K562 (cell line): ENCODE measurements around the gene ALG14. TPM values are rescaled to one million over a fixed set of nuclear protein-coding genes. Genes with fewer than 3 reads are reported as not detected.
"Not testable (repeated sequence)": the region's sequence is repeated elsewhere in the genome, so short reads cannot be mapped to it uniquely, and the experiment has no call there.

Source experiments
- ATAC-seq: fragments of 200-7000 bp; cut with Tn5 transposase; 3 replicates; pipeline ENCODE4 v1.9.1; 2020; ENCODE audit warnings: moderate library complexity
- BruUV-seq: library from RNA; stranded (reverse); fragments of 400-500 nt; replicated peaks from 2 replicates; lab custom pipeline; 2021; lab: Mats Ljungman, UMichigan
- CTCF ChIA-PET: fragments of 300-600 bp; formaldehyde crosslinking; extraction: SDS; loops from one replicate; lab custom pipeline; 2021; ENCODE audit warnings: low intra/inter-chr PET ratio; lab: Yijun Ruan, JAX
- POLR2A ChIA-PET: fragments of 300-600, 350-650 bp; sonication (Branson Sonifier 250); formaldehyde crosslinking; extraction: SDS; loops from one replicate; lab custom pipeline; 2021; ENCODE audit warnings: antibody characterized with exemption, inconsistent platforms; lab: Yijun Ruan, JAX
- DNase-seq, 4 experiments: peaks; one replicate each; pipeline versions ENCODE4 v3.0.0 to v3.0.0-alpha.2; 2011 to 2018; ENCODE audit warnings: low spot score in 3 of 4, mixed read lengths in 3 of 4; ENCODE audit errors: extremely low read depth in 1 of 4
- FAIRE-seq: peaks from 2 replicates; lab custom pipeline; 2011; peaks lifted over from hg19 to GRCh38; lab: Jason Lieb, UNC
- H2AFZ ChIP-seq: 2 replicates; pipeline ENCODE4 v1.6.0; 2011; ENCODE audit warnings: low read depth, low read length, control low read depth, inconsistent platforms
- H3K27ac ChIP-seq: fragments of 200-600 bp; 3 replicates; pipeline ENCODE4 v1.8.0; 2011; ENCODE audit warnings: low read depth, mild to moderate bottlenecking, control low read depth, inconsistent platforms, low read length, moderate library complexity, mixed read lengths; ENCODE audit errors: extremely low read depth
- H3K27me3 ChIP-seq, 2 experiments: fragments of 300-600 bp in 1 of 2; 2 replicates in 1 of 2; 3 replicates in 1 of 2; pipeline versions ENCODE4 v1.6.0 to v1.8.0; 2011; ENCODE audit warnings: inconsistent platforms in 2 of 2, low read length in 2 of 2, mild to moderate bottlenecking in 1 of 2, mixed read lengths in 1 of 2, moderate library complexity in 1 of 2; ENCODE audit not compliant: control insufficient read depth in 2 of 2, insufficient read depth in 2 of 2
- H3K36me3 ChIP-seq: fragments of 300-600 bp; 3 replicates; pipeline ENCODE4 v1.8.0; 2011; ENCODE audit warnings: mild to moderate bottlenecking, low read length, inconsistent platforms; ENCODE audit not compliant: control insufficient read depth, insufficient read depth
- H3K4me1 ChIP-seq, 2 experiments: fragments of 200-600 bp in 1 of 2; replicated peaks in 1 of 2; 2 replicates in 1 of 2; 3 replicates in 1 of 2; pipeline versions ENCODE4 v1.5.1 to v1.8.0; 2011; ENCODE audit warnings: inconsistent platforms in 2 of 2, low read length in 2 of 2, mild to moderate bottlenecking in 1 of 2, mixed read lengths in 1 of 2, moderate library complexity in 1 of 2; ENCODE audit not compliant: control insufficient read depth in 2 of 2, insufficient read depth in 2 of 2
- H3K4me2 ChIP-seq: 2 replicates; pipeline ENCODE4 v1.6.1; 2011; ENCODE audit warnings: low read length, control low read depth, inconsistent platforms, mixed read lengths; ENCODE audit not compliant: insufficient read depth
- H3K4me3 ChIP-seq: fragments of 200-600 bp; sonication (generic), shearing (Covaris generic); 2 replicates; pipeline ENCODE4 v1.5.1; 2016; ENCODE audit warnings: control low read depth, inconsistent platforms
- H3K79me2 ChIP-seq: fragments of 200-600 bp; 3 replicates; pipeline ENCODE4 v1.8.0; 2011; ENCODE audit warnings: low read length, inconsistent platforms; ENCODE audit not compliant: control insufficient read depth, insufficient read depth
- H3K9ac ChIP-seq, 2 experiments: 2 replicates each; pipeline versions ENCODE4 v1.6.0 to v1.6.1; 2011; ENCODE audit warnings: low read depth in 2 of 2, low read length in 2 of 2, control low read depth in 1 of 2, inconsistent platforms in 1 of 2, mild to moderate bottlenecking in 1 of 2, mixed read lengths in 1 of 2; ENCODE audit not compliant: insufficient read depth in 1 of 2
- H3K9me1 ChIP-seq: one replicate; pipeline ENCODE4 v1.6.0; 2011; ENCODE audit warnings: inconsistent platforms, mild to moderate bottlenecking, low read length, moderate library complexity; ENCODE audit not compliant: control insufficient read depth, insufficient read depth
- H3K9me3 ChIP-seq: replicated peaks from 2 replicates; pipeline ENCODE4 v1.5.1; 2011; ENCODE audit warnings: low read depth, low read length, inconsistent platforms; ENCODE audit not compliant: control insufficient read depth, insufficient read depth
- H4K20me1 ChIP-seq: replicated peaks from 2 replicates; pipeline ENCODE4 v1.6.1; 2011; ENCODE audit warnings: low read length, inconsistent platforms, mixed read lengths; ENCODE audit not compliant: control insufficient read depth, insufficient read depth
- KDM1A ChIP-seq, 2 experiments: fragments of 450-650 bp; IDR thresholded peaks; 2 replicates each; pipeline ENCODE4 v1.6.1; 2016; ENCODE audit warnings: mild to moderate bottlenecking in 2 of 2
- WGBS: fragments of 100-300 bp; shearing (Covaris generic); methylation state at CpG from one replicate; pipeline ENCODE4 v1.1.6; 2016; ENCODE audit warnings: low coverage, mixed read lengths; ENCODE audit not compliant: insufficient coverage; ENCODE audit errors: missing lambda C conversion rate; 5-methylcytosine and 5-hydroxymethylcytosine counted together
- in situ Hi-C: fragments of 300-500 bp; cut with MboI; formaldehyde crosslinking; loops from 4 replicates; pipeline ENCODE4 v1.15.0; 2018; ENCODE audit warnings: inconsistent platforms, mixed read lengths
- intact Hi-C: fragments of 100-400 bp; cut with micrococcal nuclease; formaldehyde crosslinking; loops from 2 replicates; pipeline ENCODE4 v1.14.2; 2022
- polyA plus RNA-seq, 8 experiments: library from polyadenylated mRNA; depleted of rRNA in 4 of 8; stranded (reverse) in 5 of 8; unstranded in 3 of 8; fragments of >200 nt; fragmentation: Nextera tagmentation in 2 of 8; fragmentation: Illumina TruSeq in 1 of 8; extraction: Ambion mirVana in 2 of 8; extraction: Trizol in 1 of 8; gene quantifications; 2 replicates each; pipeline versions ENCODE4 v1.2.1 to v1.2.3, GENCODE V29; 2011 to 2014; ENCODE audit warnings: inconsistent platforms in 1 of 8, missing spikeins in 1 of 8
- total RNA-seq, 7 experiments: library from RNA; depleted of rRNA in 6 of 7; stranded (reverse); fragments of >200 nt in 6 of 7; fragmentation: Illumina TruSeq in 2 of 7; extraction: Trizol in 2 of 7; gene quantifications; 2 replicates each; pipeline versions ENCODE4 v1.2.1 to v1.2.3, GENCODE V29; 2011 to 2021; ENCODE audit warnings: low replicate concordance in 1 of 7
- TF ChIP-seq, protein P1 (sequence below): sonication (generic); formaldehyde crosslinking; IDR thresholded peaks from 2 replicates; pipeline ENCODE4 v1.8.1; 2023; ENCODE audit warnings: mild to moderate bottlenecking, missing genetic modification reagents

Gene ALG14
- total and polyA plus RNA-seq, 9 of the 15 experiments (the other 6 are each of a cell fraction or from before 2014, with no cell fraction given), result 2.8 to 16.2 (median 4.9) TPM

GRCh38 chr1:95092891-95093290, 20.1 kb upstream of the ALG14 start:
- TF ChIP-seq KDM1A (IDR thresholded peaks at IDR 0.05), result peak in 1 of 2 experiments; percentile 31; a peak in 2 of 4 replicates
- H3K36me3 ChIP-seq, H3K4me3 ChIP-seq, BruUV-seq, H3K27ac ChIP-seq, H3K4me2 ChIP-seq, DNase-seq, in situ Hi-C loops, H3K9me1 ChIP-seq, H3K79me2 ChIP-seq, CTCF ChIA-PET, FAIRE-seq, H3K9ac ChIP-seq, H4K20me1 ChIP-seq, intact Hi-C loops, H3K27me3 ChIP-seq, POLR2A ChIA-PET, ATAC-seq: not testable (repeated sequence)
- Histone ChIP-seq H3K9me3 (peaks cover 14% of the 10 kb centered on the region), H3K4me1 (peaks cover 11 to 33% of the 10 kb centered on the region in 2 experiments; a peak in 4 of 5 replicates), H2AFZ (peak overlapping the region; percentile 24; the same call in 1 of the 2 replicates)

DNA sequence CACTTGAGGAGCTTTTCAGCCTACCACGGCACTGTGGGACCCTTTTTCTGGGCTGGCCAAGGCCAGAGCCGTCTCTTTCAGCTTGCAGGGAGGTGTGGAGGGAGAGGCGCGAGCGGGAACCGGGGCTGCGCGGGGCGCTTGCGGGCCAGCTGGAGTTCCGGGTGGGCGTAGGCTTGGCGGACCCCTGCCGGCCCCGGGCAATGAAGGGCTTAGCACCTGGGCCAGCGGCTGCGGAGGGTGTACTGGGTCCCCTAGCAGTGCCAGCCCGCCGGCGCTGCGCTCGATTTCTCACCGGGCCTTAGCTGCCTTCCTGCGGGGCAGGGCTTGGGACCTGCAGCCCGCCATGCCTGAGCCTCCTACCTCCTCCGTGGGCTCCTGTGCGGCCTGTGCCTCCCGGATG, 18.5 kb upstream of the ALG14 start:
- H3K79me2 ChIP-seq, H2AFZ ChIP-seq, H3K4me3 ChIP-seq, H3K27ac ChIP-seq, DNase-seq, POLR2A ChIA-PET, H3K9me1 ChIP-seq, H3K27me3 ChIP-seq, H4K20me1 ChIP-seq, in situ Hi-C loops, BruUV-seq, H3K36me3 ChIP-seq, ATAC-seq, H3K4me2 ChIP-seq, FAIRE-seq, intact Hi-C loops, H3K9ac ChIP-seq: not testable (repeated sequence)
- Histone ChIP-seq H3K9me3 (peaks cover 14% of the 10 kb centered on the region), H3K4me1 (peaks cover 14 to 38% of the 10 kb centered on the region in 2 experiments; a peak in 4 of 5 replicates)
- TF ChIP-seq, protein P1, sequence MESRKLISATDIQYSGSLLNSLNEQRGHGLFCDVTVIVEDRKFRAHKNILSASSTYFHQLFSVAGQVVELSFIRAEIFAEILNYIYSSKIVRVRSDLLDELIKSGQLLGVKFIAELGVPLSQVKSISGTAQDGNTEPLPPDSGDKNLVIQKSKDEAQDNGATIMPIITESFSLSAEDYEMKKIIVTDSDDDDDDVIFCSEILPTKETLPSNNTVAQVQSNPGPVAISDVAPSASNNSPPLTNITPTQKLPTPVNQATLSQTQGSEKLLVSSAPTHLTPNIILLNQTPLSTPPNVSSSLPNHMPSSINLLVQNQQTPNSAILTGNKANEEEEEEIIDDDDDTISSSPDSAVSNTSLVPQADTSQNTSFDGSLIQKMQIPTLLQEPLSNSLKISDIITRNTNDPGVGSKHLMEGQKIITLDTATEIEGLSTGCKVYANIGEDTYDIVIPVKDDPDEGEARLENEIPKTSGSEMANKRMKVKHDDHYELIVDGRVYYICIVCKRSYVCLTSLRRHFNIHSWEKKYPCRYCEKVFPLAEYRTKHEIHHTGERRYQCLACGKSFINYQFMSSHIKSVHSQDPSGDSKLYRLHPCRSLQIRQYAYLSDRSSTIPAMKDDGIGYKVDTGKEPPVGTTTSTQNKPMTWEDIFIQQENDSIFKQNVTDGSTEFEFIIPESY (CRISPR knock-in tag), result peak; percentile 50; the same call in 1 of the 2 replicates
- 90% methylated on average over 2 of the region's 28 CpGs for WGBS
- CTCF ChIA-PET, result interaction anchor here (0.6 kb wide), 1 partner anchor 78 kb away, joined by 7 read pairs; no protein-coding TSS in a partner anchor
